Gastrocnemius medialis (tissue), 4 donors: ENCODE results near the gene GNG2. TPM values are rescaled to one million over a fixed set of nuclear protein-coding genes. Genes with fewer than 3 reads are reported as not detected.

ENCODE experiments used
- ATAC-seq, 2 donors: fragments of 150-250 bp; one replicate each; pipeline ENCODE4 v1.9.1; 2016
- DNase-seq, 2 donors: peaks; one replicate each; pipeline ENCODE4 v3.0.0-alpha.2; 2019
- H3K27ac ChIP-seq, 4 donors: fragments of 200-600 bp; sonication (generic); 1 replicate in 1 of 4; 2 replicates in 3 of 4; pipeline ENCODE4 v1.5.1; 2016 to 2018; ENCODE audit warnings: mild to moderate bottlenecking in 2 of 4, moderate library complexity in 1 of 4
- H3K27me3 ChIP-seq, 3 donors: fragments of 200-600 bp; sonication (generic) in 2 of 3; 1 replicate in 1 of 3; 2 replicates in 2 of 3; pipeline versions ENCODE4 v1.5.1 to v1.6.0; 2016 to 2019; ENCODE audit warnings: mild to moderate bottlenecking in 1 of 3, moderate library complexity in 1 of 3
- H3K36me3 ChIP-seq, 2 donors: fragments of 200-600 bp; sonication (generic) in 1 of 2; one replicate each; pipeline ENCODE4 v1.5.1; 2017 to 2018
- H3K4me1 ChIP-seq, 2 donors: fragments of 200-600 bp; sonication (generic) in 1 of 2; one replicate each; pipeline ENCODE4 v1.5.1; 2016 to 2017; ENCODE audit warnings: mild to moderate bottlenecking in 2 of 2
- H3K4me3 ChIP-seq, 4 donors: fragments of 200-600 bp; sonication (generic) in 3 of 4; 1 replicate in 1 of 4; 2 replicates in 3 of 4; pipeline ENCODE4 v1.5.1; 2016 to 2019; ENCODE audit warnings: mild to moderate bottlenecking in 2 of 4
- H3K9me3 ChIP-seq, 3 donors: fragments of 200-600 bp; sonication (generic) in 2 of 3; 1 replicate in 1 of 3; 2 replicates in 2 of 3; pipeline ENCODE4 v1.5.1; 2016 to 2019
- CTCF ChIP-seq, 5 experiments: fragments of 450-650 bp in 3 of 5; fragments of 200-600 bp in 2 of 5; sonication (generic) in 2 of 5; IDR thresholded peaks in 4 of 5; conservative IDR thresholded peaks in 1 of 5; 1 replicate in 4 of 5; 2 replicates in 1 of 5; pipeline ENCODE4 v1.5.1; 2016 to 2019; ENCODE audit warnings: antibody characterized with exemption in 5 of 5, mild to moderate bottlenecking in 3 of 5, moderate library complexity in 3 of 5
- POLR2A ChIP-seq, 2 donors: fragments of 450-650 bp; IDR thresholded peaks; one replicate each; pipeline ENCODE4 v1.6.1; 2017; ENCODE audit warnings: antibody characterized with exemption in 2 of 2, mild to moderate bottlenecking in 2 of 2, moderate library complexity in 2 of 2
- in situ Hi-C, 4 donors: fragments of 200-750 bp; cut with MboI; loops; one replicate each; pipeline versions ENCODE4 v1.15.0 to v1.8.0; 2017; ENCODE audit warnings: low sequenced_read_pairs in 4 of 4
- intact Hi-C: fragments of 100-400 bp; cut with DNase I; formaldehyde crosslinking; loops from one replicate; pipeline ENCODE4 v1.15.1; 2023; ENCODE audit warnings: low total_unique reads
- total RNA-seq, 4 donors: library from RNA; depleted of rRNA; stranded (reverse); fragments of >200 nt; gene quantifications; one replicate each; pipeline versions ENCODE4 v1.1.0 to v1.2.3, GENCODE V29; 2016

The GNG2 gene
- total RNA-seq, 4 donors from 2014 or later: 0.41 to 4.9 (median 2.2) TPM

- Histone ChIP-seq H3K9me3 (no peaks in the 10 kb centered on the region), H3K4me1 (no peaks in the 10 kb centered on the region), H3K4me3 (no peak overlapping the region), H3K27ac (no peak overlapping the region), H3K36me3 (no peaks in the 10 kb centered on the region), H3K27me3 (no peaks in the 10 kb centered on the region)
- TF ChIP-seq CTCF (IDR thresholded peaks at IDR 0.05 in 4 of 5, conservative IDR thresholded peaks at IDR 0.05 in 1 of 5) (no peak), POLR2A (IDR thresholded peaks at IDR 0.05) (no peak)
- in situ Hi-C loops (no loop called here), intact Hi-C loops (no loop called here)
- ATAC-seq: no peak
- no peak for DNase-seq
Measured at GRCh38 chr14:51848120-51848519, 12.3 kb upstream of the GNG2 start.

DNA sequence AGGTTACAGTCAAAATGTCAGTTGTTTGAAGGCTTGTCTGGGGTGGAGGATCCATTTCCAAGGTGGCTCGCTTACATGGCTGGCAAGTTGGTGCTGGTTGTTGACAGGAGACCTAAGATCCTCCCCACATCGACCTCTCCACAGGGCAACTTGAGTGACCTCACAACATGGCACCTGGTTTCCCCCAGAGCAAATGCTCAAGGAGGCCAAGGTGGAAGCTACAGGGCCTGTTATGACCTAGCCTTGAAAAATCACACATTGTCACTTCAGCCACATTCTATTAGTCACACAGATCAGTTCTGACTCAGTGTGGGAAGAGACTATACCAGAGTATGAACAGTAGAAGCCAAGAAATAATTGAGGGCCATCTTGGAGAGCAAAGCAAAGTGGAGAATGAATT is 11.3 kb upstream of the GNG2 start:
- DNase-seq: no peak
- H3K4me1 ChIP-seq: no peaks in the 10 kb centered on the region
- H3K4me3 ChIP-seq: no peak overlapping the region
- H3K27me3 ChIP-seq: no peaks in the 10 kb centered on the region
- in situ Hi-C loops: no loop called here
- no peak for TF ChIP-seq POLR2A (IDR thresholded peaks at IDR 0.05)
- TF ChIP-seq CTCF (IDR thresholded peaks at IDR 0.05 in 4 of 5, conservative IDR thresholded peaks at IDR 0.05 in 1 of 5): no peak
- H3K9me3 ChIP-seq: no peaks in the 10 kb centered on the region
- ATAC-seq: no peak
- no peaks in the 10 kb centered on the region for H3K36me3 ChIP-seq
- intact Hi-C loops: no loop called here
- no peak overlapping the region for H3K27ac ChIP-seq

GRCh38 chr14:51850651-51851050 is 9.8 kb upstream of the GNG2 start:
- no peak for DNase-seq
- intact Hi-C loops: no loop called here

GRCh38 chr14:51852541-51852940 is 7.9 kb upstream of the GNG2 start:
- Histone ChIP-seq H3K27me3 (no peaks in the 10 kb centered on the region), H3K9me3 (no peaks in the 10 kb centered on the region), H3K27ac (no peak overlapping the region), H3K4me3 (no peak overlapping the region), H3K4me1 (no peaks in the 10 kb centered on the region), H3K36me3 (no peaks in the 10 kb centered on the region)
- TF ChIP-seq POLR2A (IDR thresholded peaks at IDR 0.05) (no peak), CTCF (IDR thresholded peaks at IDR 0.05 in 4 of 5, conservative IDR thresholded peaks at IDR 0.05 in 1 of 5) (no peak)
- ATAC-seq (no peak), DNase-seq (no peak)
- in situ Hi-C loops: no loop called here
- intact Hi-C loops: no loop called here

More at GRCh38 chr14:51850651-51851050, 9.8 kb upstream of the GNG2 start:
- no peaks in the 10 kb centered on the region for H3K36me3 ChIP-seq
- no peak for ATAC-seq
- no peaks in the 10 kb centered on the region for H3K9me3 ChIP-seq
- H3K27ac ChIP-seq: no peak overlapping the region
- H3K4me3 ChIP-seq: no peak overlapping the region
- in situ Hi-C loops: no loop called here
- H3K4me1 ChIP-seq: no peaks in the 10 kb centered on the region
- TF ChIP-seq POLR2A (IDR thresholded peaks at IDR 0.05) (no peak), CTCF (IDR thresholded peaks at IDR 0.05 in 4 of 5, conservative IDR thresholded peaks at IDR 0.05 in 1 of 5) (no peak)
- H3K27me3 ChIP-seq: no peaks in the 10 kb centered on the region

GRCh38 chr14:51855234-51855633 is 5.2 kb upstream of the GNG2 start:
- peak in 1 of 2 donors; percentile 45 for ATAC-seq
- intact Hi-C loops: no loop called here

More at GRCh38 chr14:51855234-51855633, 5.2 kb upstream of the GNG2 start:
- Histone ChIP-seq H3K9me3 (no peaks in the 10 kb centered on the region), H3K27me3 (no peaks in the 10 kb centered on the region), H3K4me3 (no peak overlapping the region), H3K36me3 (no peaks in the 10 kb centered on the region), H3K27ac (no peak overlapping the region), H3K4me1 (peaks cover 0 to 2% of the 10 kb centered on the region in 2 donors)
- TF ChIP-seq POLR2A (IDR thresholded peaks at IDR 0.05) (no peak), CTCF (IDR thresholded peaks at IDR 0.05 in 4 of 5, conservative IDR thresholded peaks at IDR 0.05 in 1 of 5) (no peak)
- in situ Hi-C loops: no loop called here
- DNase-seq: no peak
